Activated effector memory CD4-positive, alpha-beta T cell treated with anti-CD3 and anti-CD28 coated beads, Interleukin-2, amount 50 U/mL, for 16 hours (primary cell): ENCODE measurements around the gene HDAC4.
"Not testable (repeated sequence)": the region's sequence is repeated elsewhere in the genome, so short reads cannot be mapped to it uniquely, and the experiment has no call there.

Experiments
- DNase-seq: peaks from one replicate; pipeline ENCODE4 v3.0.0-alpha.2; 2020

The HDAC4 gene

GRCh38 chr2:239050252-239050649 lies 350.6 kb downstream of the HDAC4 start:
- no peak for DNase-seq

GRCh38 chr2:239049421-239050251 lies 351.2 kb downstream of the HDAC4 start:
- no peak for DNase-seq

GRCh38 chr2:239048736-239049135 lies 352.1 kb downstream of the HDAC4 start:
- DNase-seq: no peak

GRCh38 chr2:239047861-239048260 lies 353.0 kb downstream of the HDAC4 start:
- DNase-seq: no peak

GRCh38 chr2:239047420-239047819 lies 353.4 kb downstream of the HDAC4 start:
- DNase-seq: no peak

- no peak for DNase-seq
Observed at GRCh38 chr2:239046822-239047221, 354.0 kb downstream of the HDAC4 start.

- no peak for DNase-seq
Observed at GRCh38 chr2:239044336-239044735, 356.5 kb downstream of the HDAC4 start.

GRCh38 chr2:239043326-239043725 lies 357.5 kb downstream of the HDAC4 start:
- no peak for DNase-seq

GRCh38 chr2:239042551-239043320 lies 358.1 kb downstream of the HDAC4 start:
- DNase-seq: no peak

- no peak for DNase-seq
Observed at GRCh38 chr2:239042046-239042445, 358.8 kb downstream of the HDAC4 start.

- DNase-seq: no peak
Observed at GRCh38 chr2:239041062-239041461, 359.8 kb downstream of the HDAC4 start.

- DNase-seq: no peak
Observed at GRCh38 chr2:239040152-239040761, 360.6 kb downstream of the HDAC4 start.

- DNase-seq: no peak
Observed at GRCh38 chr2:239039479-239039861, 361.4 kb downstream of the HDAC4 start.

- no peak for DNase-seq
Observed at GRCh38 chr2:239038773-239039478, 361.9 kb downstream of the HDAC4 start.

- not testable (repeated sequence) for DNase-seq
Observed at GRCh38 chr2:239038284-239038683, 362.5 kb downstream of the HDAC4 start.

- DNase-seq: no peak
Observed at GRCh38 chr2:239037559-239037910, 363.3 kb downstream of the HDAC4 start.

- no peak for DNase-seq
Observed at GRCh38 chr2:239036819-239037558, 363.8 kb downstream of the HDAC4 start.

GRCh38 chr2:239035997-239036731 lies 364.7 kb downstream of the HDAC4 start:
- DNase-seq: peak; percentile 38

GRCh38 chr2:239035361-239035814 lies 365.4 kb downstream of the HDAC4 start:
- DNase-seq: peak; percentile 87

- no peak for DNase-seq
Observed at GRCh38 chr2:239034561-239035341, 366.1 kb downstream of the HDAC4 start.
